ENCODE data around the gene HDAC4. TPM values are rescaled to one million over a fixed set of nuclear protein-coding genes. Genes with fewer than 3 reads are reported as not detected.

Gene HDAC4
- total and polyA plus RNA-seq, 2 of the 4 experiments (the other 2 are of a cell fraction) = 4.1 to 7.2 TPM

GRCh38 chr2:239399433-239399920 is 1.3 kb downstream of the HDAC4 start:
- Histone ChIP-seq H3K9me3 (ENCODE audit: control insufficient read depth, insufficient read depth, low read length) (no peaks in the 10 kb centered on the region), H4K20me1 (ENCODE audit: insufficient read depth, low read length) (peaks cover 28% of the 10 kb centered on the region), H3K79me1 (ENCODE audit: low read depth in 1 of 2, low read length in 2 of 2) (peaks cover 11 to 44% of the 10 kb centered on the region in 2 experiments; a peak in 3 of 4 replicates), H4K8ac (ENCODE audit: low read depth in 2 of 2, low read length in 2 of 2) (no peak overlapping the region), H3K36me3 (ENCODE audit: control insufficient read depth, insufficient read depth, low read length) (0 out of 2 replicates have a peak, but pooled peaks cover 4% of the 10 kb centered on the region), H3K4ac (ENCODE audit: low read depth, low read length) (no peak overlapping the region), H2BK15ac (ENCODE audit: low read depth, low read length) (no peak overlapping the region), H3K18ac (ENCODE audit: low read depth, low read length) (peak overlapping the region; percentile 39; the same call in 1 of the 2 replicates), H3K4me3 (ENCODE audit: insufficient read depth, low read depth, low read length) (peak overlapping the region; percentile 53), H2BK5ac (ENCODE audit: low read depth, low read length, poor library complexity, severe bottlenecking) (peak overlapping the region; percentile 9), H3K4me2 (ENCODE audit: low read depth, low read length) (peak overlapping the region; percentile 92), H4K91ac (ENCODE audit: insufficient read depth, low read depth, low read length) (peak overlapping the region; percentile 25; the same call in 1 of the 2 replicates), H3K27me3 (ENCODE audit: control insufficient read depth, insufficient read depth, low read length) (no peaks in the 10 kb centered on the region), H3K9ac (ENCODE audit: low read depth, low read length) (peak overlapping the region; percentile 89), H3K56ac (ENCODE audit: extremely low read depth, insufficient read depth, low read length) (peak overlapping the region; percentile 5; the same call in 1 of the 2 replicates), H3K27ac (ENCODE audit: insufficient read depth, low read length) (peak overlapping the region; percentile 84), H2AK9ac (replicated peaks; ENCODE audit: low read depth, low read length, poor library complexity) (no peak overlapping the region), H2AK5ac (ENCODE audit: low read depth, low read length) (no peak overlapping the region), H2AFZ (replicated peaks; ENCODE audit: low read length, poor library complexity) (no peak overlapping the region), H2BK20ac (ENCODE audit: low read depth, low read length) (no peak overlapping the region), H3K23ac (ENCODE audit: low read depth, low read length) (peak overlapping the region; percentile 18), H3K9me1 (ENCODE audit: insufficient read depth, low read length) (peaks cover 8% of the 10 kb centered on the region), H4K5ac (ENCODE audit: low read depth, low read length) (no peak overlapping the region; the same call in 1 of the 2 replicates), H3K14ac (replicated peaks; ENCODE audit: low read depth, low read length) (peak overlapping the region; percentile 10; the same call in 1 of the 2 replicates), H2BK120ac (ENCODE audit: low read depth, low read length) (no peak overlapping the region), H3K4me1 (ENCODE audit: control insufficient read depth, insufficient read depth, low read length) (peaks cover 6% of the 10 kb centered on the region; the same call in 1 of the 2 replicates)
- ChIA-PET CTCF (no interaction called here), POLR2A (ENCODE audit: unreplicated experiment) (no interaction called here)
- no TSS peak for BruUV-seq (replicated peaks)
- TF ChIP-seq CEBPB (IDR thresholded peaks at IDR 0.05; ENCODE audit: low read depth, low read length) (no peak), MAFK (IDR thresholded peaks at IDR 0.05; ENCODE audit: low read depth, low read length) (no peak), FOS (IDR thresholded peaks at IDR 0.05; ENCODE audit: low read depth, low read length) (no peak), RAD21 (IDR thresholded peaks at IDR 0.05; ENCODE audit: low read length) (no peak), SMC3 (IDR thresholded peaks at IDR 0.05; ENCODE audit: low read depth, low read length) (no peak), RCOR1 (IDR thresholded peaks at IDR 0.05; ENCODE audit: insufficient replicate concordance, low read length) (no peak), POLR2A (IDR thresholded peaks at IDR 0.05; ENCODE audit: low read depth, low read length) (no peak), CTCF (conservative IDR thresholded peaks at IDR 0.05; ENCODE audit: low read depth, low read length) (no peak), ELK1 (IDR thresholded peaks at IDR 0.05; ENCODE audit: borderline replicate concordance, low read depth, low read length) (no peak), NFE2L2 (IDR thresholded peaks at IDR 0.05; ENCODE audit: low read depth, low read length) (no peak), BHLHE40 (IDR thresholded peaks at IDR 0.05; ENCODE audit: low read depth, low read length) (no peak), MAZ (IDR thresholded peaks at IDR 0.05; ENCODE audit: borderline replicate concordance, low read depth, low read length) (no peak), USF2 (IDR thresholded peaks at IDR 0.05; ENCODE audit: low read depth, low read length) (no peak), CHD1 (IDR thresholded peaks at IDR 0.05; ENCODE audit: low read depth, low read length) (no peak), RFX5 (IDR thresholded peaks at IDR 0.05; ENCODE audit: low read depth, low read length) (no peak), MXI1 (IDR thresholded peaks at IDR 0.05; ENCODE audit: borderline replicate concordance, low read depth, low read length) (no peak)
- intact Hi-C loops (cut with micrococcal nuclease) (loop anchor here (10.0 kb wide), 2 partner anchors 175 to 595 kb away; no protein-coding TSS in a partner anchor), dilution Hi-C loops (cut with HindIII; ENCODE audit: low sequenced_read_pairs, unreplicated experiment) (no loop called here), in situ Hi-C loops (cut with MboI; ENCODE audit: low sequenced_read_pairs) (loop anchor here (10.0 kb wide), 1 partner anchor 125 kb away; no protein-coding TSS in a partner anchor)
- DNase-seq = peak; percentile 8
- WGBS, 2 experiments (ENCODE audit: extremely low coverage in 2 of 2, insufficient read length in 1 of 2) = 10% methylated on average over 2 of the region's 8 CpGs; no CpG with 5 or more reads in 1 of the 2 experiments
- no peak for ATAC-seq (ENCODE audit: low read depth)

Measured in IMR-90 (cell line).